DMS79 (cell line): Measurements from ENCODE around the gene EPHB3.
"Not testable (repeated sequence)": the region's sequence is repeated elsewhere in the genome, so short reads cannot be mapped to it uniquely, and the experiment has no call there.

Experiments used
- DNase-seq: peaks from one replicate; lab custom pipeline; 2025; lab: John Stamatoyannopoulos, UW

EPHB3 gene

GRCh38 chr3:184600685-184601377, 39.2 kb downstream of the EPHB3 start:
- no peak for DNase-seq

GRCh38 chr3:184601576-184602371, 40.2 kb downstream of the EPHB3 start:
- DNase-seq, result no peak

GRCh38 chr3:184602372-184603150, 41.0 kb downstream of the EPHB3 start:
- DNase-seq, result no peak

GRCh38 chr3:184603151-184604030, 41.8 kb downstream of the EPHB3 start:
- DNase-seq, result no peak

- no peak for DNase-seq
These were observed 42.5 kb downstream of the EPHB3 start for GRCh38 chr3:184604039-184604601.

- DNase-seq, result no peak
These were observed 43.2 kb downstream of the EPHB3 start for GRCh38 chr3:184604615-184605290.

- DNase-seq, result no peak
These were observed 46.6 kb downstream of the EPHB3 start for GRCh38 chr3:184608209-184608608.

GRCh38 chr3:184609476-184610244, 48.1 kb downstream of the EPHB3 start:
- DNase-seq, result no peak

- no peak for DNase-seq
These were observed 48.8 kb downstream of the EPHB3 start for GRCh38 chr3:184610245-184610871.

- no peak for DNase-seq
These were observed 50.2 kb downstream of the EPHB3 start for GRCh38 chr3:184611607-184612281.

GRCh38 chr3:184615396-184615795, 53.8 kb downstream of the EPHB3 start:
- DNase-seq, result no peak

GRCh38 chr3:184616436-184616835, 54.9 kb downstream of the EPHB3 start:
- no peak for DNase-seq

GRCh38 chr3:184617306-184617705, 55.7 kb downstream of the EPHB3 start:
- DNase-seq, result not testable (repeated sequence)

GRCh38 chr3:184618811-184619210, 57.2 kb downstream of the EPHB3 start:
- DNase-seq, result no peak

- no peak for DNase-seq
These were observed 57.8 kb downstream of the EPHB3 start for GRCh38 chr3:184619369-184619768.

- DNase-seq, result no peak
These were observed 58.3 kb downstream of the EPHB3 start for GRCh38 chr3:184619787-184620430.

- DNase-seq, result no peak
These were observed 59.0 kb downstream of the EPHB3 start for GRCh38 chr3:184620475-184621119.

- not testable (repeated sequence) for DNase-seq
These were observed 60.6 kb downstream of the EPHB3 start for GRCh38 chr3:184622156-184622555.
